Central memory CD8-positive, alpha-beta T cell (primary cell): ENCODE measurements around the gene INPPL1.
"Not testable (repeated sequence)": the region's sequence is repeated elsewhere in the genome, so short reads cannot be mapped to it uniquely, and the experiment has no call there.

Source experiments
- ATAC-seq: fragments of 150-1000 bp; cut with Tn5 transposase; replicated peaks from 2 replicates; pipeline ENCODE4 v1.10.0; 2022; ENCODE audit warnings: mild to moderate bottlenecking, moderate FRiP score, moderate number of reproducible peaks; ENCODE audit not compliant: poor library complexity, severe bottlenecking; ENCODE audit errors: extremely low read depth
- DNase-seq, 2 donors: peaks; one replicate each; pipeline ENCODE4 v3.0.0; 2021; ENCODE audit warnings: low spot score in 2 of 2
- H3K27ac Mint-ChIP-seq: one replicate; pipeline ENCODE4 v1.8.0; 2022; ENCODE audit warnings: low read depth, mild to moderate bottlenecking, moderate library complexity, mixed read lengths
- H3K27me3 Mint-ChIP-seq: one replicate; pipeline ENCODE4 v1.8.0; 2022; ENCODE audit warnings: mixed read lengths
- H3K36me3 Mint-ChIP-seq: one replicate; pipeline ENCODE4 v1.8.0; 2022; ENCODE audit warnings: mild to moderate bottlenecking, moderate library complexity, mixed read lengths; ENCODE audit not compliant: insufficient read depth
- H3K4me1 Mint-ChIP-seq: one replicate; pipeline ENCODE4 v1.8.0; 2022; ENCODE audit warnings: mixed read lengths
- H3K4me3 Mint-ChIP-seq: one replicate; pipeline ENCODE4 v1.8.0; 2022; ENCODE audit warnings: mild to moderate bottlenecking, moderate library complexity, mixed read lengths
- H3K9me3 Mint-ChIP-seq: one replicate; pipeline ENCODE4 v1.8.0; 2022; ENCODE audit warnings: mixed read lengths

Gene INPPL1

DNA sequence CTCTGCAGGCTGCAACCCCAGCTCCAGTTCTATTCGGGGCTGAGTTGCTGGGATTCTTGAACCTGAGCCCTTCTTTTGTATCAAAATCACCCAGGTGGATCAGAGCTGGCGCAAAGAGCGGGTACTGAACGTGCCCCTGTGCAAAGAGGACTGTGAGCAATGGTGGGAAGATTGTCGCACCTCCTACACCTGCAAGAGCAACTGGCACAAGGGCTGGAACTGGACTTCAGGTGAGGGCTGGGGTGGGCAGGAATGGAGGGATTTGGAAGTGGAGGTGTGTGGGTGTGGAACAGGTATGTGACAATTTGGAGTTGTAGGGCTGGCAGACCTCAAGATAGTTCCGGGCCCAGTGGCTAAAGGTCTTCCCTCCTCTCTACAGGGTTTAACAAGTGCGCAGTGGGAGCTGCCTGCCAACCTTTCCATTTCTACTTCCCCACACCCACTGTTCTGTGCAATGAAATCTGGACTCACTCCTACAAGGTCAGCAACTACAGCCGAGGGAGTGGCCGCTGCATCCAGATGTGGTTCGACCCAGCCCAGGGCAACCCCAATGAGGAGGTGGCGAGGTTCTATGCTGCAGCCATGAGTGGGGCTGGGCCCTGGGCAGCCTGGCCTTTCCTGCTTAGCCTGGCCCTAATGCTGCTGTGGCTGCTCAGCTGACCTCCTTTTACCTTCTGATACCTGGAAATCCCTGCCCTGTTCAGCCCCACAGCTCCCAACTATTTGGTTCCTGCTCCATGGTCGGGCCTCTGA is 28.9 kb upstream of the INPPL1 start:
- Mint-ChIP-seq H3K36me3 (no peaks in the 10 kb centered on the region), H3K27me3 (no peaks in the 10 kb centered on the region), H3K9me3 (no peaks in the 10 kb centered on the region), H3K4me3 (no peak overlapping the region), H3K27ac (no peak overlapping the region), H3K4me1 (no peaks in the 10 kb centered on the region)
- ATAC-seq (no peak), DNase-seq (no peak)

DNA sequence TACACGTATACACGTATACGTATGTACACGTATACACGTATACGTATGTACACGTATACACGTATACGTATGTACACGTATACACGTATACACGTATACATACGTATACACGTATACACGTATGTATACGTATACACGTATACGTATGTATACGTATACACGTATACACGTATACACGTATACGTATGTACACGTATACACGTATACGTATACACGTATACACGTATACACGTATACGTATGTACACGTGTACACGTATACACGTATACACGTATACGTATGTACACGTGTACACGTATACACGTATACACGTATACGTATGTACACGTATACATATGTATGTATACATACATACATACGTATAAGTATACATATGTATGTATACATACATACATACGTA is 23.1 kb upstream of the INPPL1 start:
- not testable (repeated sequence) for H3K9me3 Mint-ChIP-seq, H3K4me1 Mint-ChIP-seq, H3K36me3 Mint-ChIP-seq, H3K27me3 Mint-ChIP-seq, ATAC-seq, DNase-seq, H3K4me3 Mint-ChIP-seq, H3K27ac Mint-ChIP-seq

- Mint-ChIP-seq H3K27ac (no peak overlapping the region), H3K36me3 (no peaks in the 10 kb centered on the region), H3K4me3 (no peak overlapping the region), H3K27me3 (no peaks in the 10 kb centered on the region), H3K9me3 (no peaks in the 10 kb centered on the region), H3K4me1 (no peaks in the 10 kb centered on the region)
- DNase-seq = no peak
- ATAC-seq = no peak
Measured at GRCh38 chr11:72202571-72202970, 22.0 kb upstream of the INPPL1 start.

GRCh38 chr11:72203163-72203562 is 21.4 kb upstream of the INPPL1 start:
- ATAC-seq (no peak), DNase-seq (no peak)
- no peak overlapping the region for H3K27ac Mint-ChIP-seq
- H3K27me3 Mint-ChIP-seq = peaks cover under 1% of the 10 kb centered on the region
- no peak overlapping the region for H3K4me3 Mint-ChIP-seq
- no peaks in the 10 kb centered on the region for H3K9me3 Mint-ChIP-seq
- H3K36me3 Mint-ChIP-seq = no peaks in the 10 kb centered on the region
- H3K4me1 Mint-ChIP-seq = no peaks in the 10 kb centered on the region

GRCh38 chr11:72204886-72205285 is 19.7 kb upstream of the INPPL1 start:
- Mint-ChIP-seq H3K4me1 (no peaks in the 10 kb centered on the region), H3K4me3 (no peak overlapping the region), H3K27me3 (peaks cover 17% of the 10 kb centered on the region), H3K27ac (no peak overlapping the region), H3K36me3 (no peaks in the 10 kb centered on the region), H3K9me3 (peaks cover 14% of the 10 kb centered on the region)
- ATAC-seq (no peak), DNase-seq (no peak)

DNA sequence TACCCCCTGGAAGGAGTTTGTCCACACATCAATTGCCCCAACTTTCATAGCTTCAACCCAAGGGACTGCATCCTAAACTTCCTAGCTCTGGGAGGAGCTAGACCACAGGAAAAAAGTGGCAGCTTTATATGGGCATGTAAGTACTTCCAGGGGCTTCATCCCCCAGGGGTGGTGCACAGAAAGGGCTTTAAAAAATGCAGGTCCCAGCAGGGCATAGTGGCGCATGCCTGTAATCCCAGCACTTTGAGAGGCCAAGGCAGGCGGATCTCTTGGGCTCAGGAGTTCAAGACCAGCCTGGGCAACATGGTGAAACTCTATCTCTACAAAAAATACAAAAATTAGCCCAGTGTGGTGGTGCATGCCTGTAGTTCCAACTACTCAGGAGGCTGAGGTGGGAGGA is 17.8 kb upstream of the INPPL1 start:
- peaks cover 26% of the 10 kb centered on the region for H3K27me3 Mint-ChIP-seq
- H3K4me3 Mint-ChIP-seq, H3K36me3 Mint-ChIP-seq, H3K27ac Mint-ChIP-seq, DNase-seq, H3K4me1 Mint-ChIP-seq, ATAC-seq: not testable (repeated sequence)
- H3K9me3 Mint-ChIP-seq = peaks cover 17% of the 10 kb centered on the region

DNA sequence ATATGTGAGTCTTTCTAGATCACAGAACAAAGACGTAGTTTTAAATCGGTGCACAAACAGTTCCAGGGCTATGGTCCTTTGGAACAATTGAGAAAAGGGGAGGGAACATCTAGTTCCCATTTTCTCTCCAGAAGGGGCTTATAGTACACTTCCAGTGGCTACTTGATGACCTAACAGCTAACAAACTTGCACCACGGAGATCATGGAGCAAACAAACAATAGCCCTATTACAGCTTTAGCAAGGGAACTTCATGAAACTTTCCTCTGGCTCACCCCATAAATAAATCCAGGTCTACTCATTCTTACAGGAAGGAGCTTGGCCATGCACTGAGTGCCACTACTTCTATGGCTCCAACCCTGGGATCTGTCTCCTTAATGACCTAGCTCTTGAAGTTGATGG is 16.3 kb upstream of the INPPL1 start:
- no peak for DNase-seq
- Mint-ChIP-seq H3K36me3 (no peaks in the 10 kb centered on the region), H3K4me1 (no peaks in the 10 kb centered on the region)

GRCh38 chr11:72209101-72209500 is 15.5 kb upstream of the INPPL1 start:
- H3K4me3 Mint-ChIP-seq = no peak overlapping the region
- no peaks in the 10 kb centered on the region for H3K36me3 Mint-ChIP-seq
- H3K27me3 Mint-ChIP-seq = peaks cover 44% of the 10 kb centered on the region

More for the DNA sequence above, 16.3 kb upstream of the INPPL1 start:
- H3K4me3 Mint-ChIP-seq = no peak overlapping the region
- no peak overlapping the region for H3K27ac Mint-ChIP-seq
- ATAC-seq = no peak
- peaks cover 17% of the 10 kb centered on the region for H3K9me3 Mint-ChIP-seq
- H3K27me3 Mint-ChIP-seq = peaks cover 39% of the 10 kb centered on the region

GRCh38 chr11:72216638-72217037 is 7.9 kb upstream of the INPPL1 start, which contains the start of gene FOLR2:
Gene FOLR2, plus strand, starts transcription at chr11:72216794. Its CDS starts 1,791 bp downstream, at chr11:72218585.
- H3K36me3 Mint-ChIP-seq = no peaks in the 10 kb centered on the region
- DNase-seq (no peak), ATAC-seq (no peak)
- H3K27ac Mint-ChIP-seq = no peak within 1 kb of the TSS
- peaks cover 60% of the 10 kb centered on the region for H3K27me3 Mint-ChIP-seq
- no peaks in the 10 kb centered on the region for H3K9me3 Mint-ChIP-seq
- no peaks in the 10 kb centered on the region for H3K4me1 Mint-ChIP-seq
- no peak within 1 kb of the TSS for H3K4me3 Mint-ChIP-seq

More at GRCh38 chr11:72209101-72209500, 15.5 kb upstream of the INPPL1 start:
- H3K4me1 Mint-ChIP-seq = no peaks in the 10 kb centered on the region
- DNase-seq = no peak
- no peak overlapping the region for H3K27ac Mint-ChIP-seq
- ATAC-seq = no peak
- peaks cover 17% of the 10 kb centered on the region for H3K9me3 Mint-ChIP-seq

- H3K4me1 Mint-ChIP-seq = peaks cover 10% of the 10 kb centered on the region
- peaks cover under 1% of the 10 kb centered on the region for H3K36me3 Mint-ChIP-seq
- ATAC-seq = no peak
- H3K27me3 Mint-ChIP-seq = peaks cover 50% of the 10 kb centered on the region
- H3K9me3 Mint-ChIP-seq = no peaks in the 10 kb centered on the region
- H3K27ac Mint-ChIP-seq = no peak overlapping the region
- no peak for DNase-seq
- no peak overlapping the region for H3K4me3 Mint-ChIP-seq
Measured at GRCh38 chr11:72217841-72218240, 6.7 kb upstream of the INPPL1 start.

GRCh38 chr11:72218251-72218745 is 6.3 kb upstream of the INPPL1 start:
- H3K4me1 Mint-ChIP-seq = peaks cover 10% of the 10 kb centered on the region
- no peaks in the 10 kb centered on the region for H3K9me3 Mint-ChIP-seq
- no peak for ATAC-seq
- H3K27ac Mint-ChIP-seq = no peak overlapping the region
- peaks cover 2% of the 10 kb centered on the region for H3K36me3 Mint-ChIP-seq
- DNase-seq = no peak
- no peak overlapping the region for H3K4me3 Mint-ChIP-seq
- H3K27me3 Mint-ChIP-seq = peaks cover 46% of the 10 kb centered on the region

DNA sequence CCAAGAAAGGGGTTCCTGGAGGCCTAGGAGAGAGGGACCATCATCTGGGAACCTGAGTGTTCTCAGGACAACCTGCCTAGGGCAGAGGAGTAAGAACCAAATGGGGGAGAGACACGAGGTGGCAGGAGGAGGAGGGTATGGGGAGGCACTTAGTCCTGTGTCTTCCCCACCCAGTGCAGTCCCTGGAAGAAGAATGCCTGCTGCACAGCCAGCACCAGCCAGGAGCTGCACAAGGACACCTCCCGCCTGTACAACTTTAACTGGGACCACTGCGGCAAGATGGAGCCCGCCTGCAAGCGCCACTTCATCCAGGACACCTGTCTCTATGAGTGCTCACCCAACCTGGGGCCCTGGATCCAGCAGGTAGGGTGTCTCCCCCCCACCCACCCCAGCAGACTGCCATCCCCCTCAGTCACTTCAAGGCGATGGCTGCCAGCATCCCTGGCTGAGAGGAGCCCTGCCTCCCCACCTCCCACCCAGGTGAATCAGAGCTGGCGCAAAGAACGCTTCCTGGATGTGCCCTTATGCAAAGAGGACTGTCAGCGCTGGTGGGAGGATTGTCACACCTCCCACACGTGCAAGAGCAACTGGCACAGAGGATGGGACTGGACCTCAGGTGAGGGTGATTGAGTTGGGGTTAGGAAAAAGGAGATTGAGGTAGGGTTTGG is 3.7 kb upstream of the INPPL1 start:
- no peak overlapping the region for H3K27ac Mint-ChIP-seq
- H3K36me3 Mint-ChIP-seq = peaks cover 5% of the 10 kb centered on the region
- no peaks in the 10 kb centered on the region for H3K9me3 Mint-ChIP-seq
- ATAC-seq = no peak
- H3K4me1 Mint-ChIP-seq = peaks cover 26% of the 10 kb centered on the region
- peaks cover 32% of the 10 kb centered on the region for H3K27me3 Mint-ChIP-seq
- H3K4me3 Mint-ChIP-seq = no peak overlapping the region
- DNase-seq = peak in 1 of 2 donors; percentile 4
